Measurements from ENCODE around the gene ZNF574. TPM values are rescaled to one million over a fixed set of nuclear protein-coding genes. Genes with fewer than 3 reads are reported as not detected.

Gene ZNF574
- total RNA-seq, 1 experiment from 2014 or later: 35.6 TPM

DNA sequence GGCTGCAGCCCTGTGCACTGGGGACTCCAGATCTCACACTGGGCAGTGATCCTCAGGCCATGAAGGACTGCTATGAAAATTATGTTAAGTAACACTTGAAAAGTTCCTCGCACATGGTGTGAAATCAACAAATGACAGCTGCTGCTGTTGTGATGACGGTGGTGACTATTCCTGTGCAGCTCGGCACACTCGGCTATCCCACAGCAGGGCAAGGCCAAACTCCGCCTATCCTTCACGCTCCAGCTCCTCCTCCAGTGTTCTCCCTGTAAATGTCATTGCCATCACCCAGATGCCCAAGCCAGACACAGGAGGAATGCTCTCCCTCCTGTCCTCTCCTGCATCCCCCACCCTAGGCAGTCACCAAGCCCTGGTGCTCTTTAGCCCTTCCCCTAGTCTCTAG, 37.3 kb upstream of the ZNF574 start:
- no peaks in the 10 kb centered on the region for H3K4me1 ChIP-seq (ENCODE audit: insufficient read depth, low read length)
- no peak overlapping the region for H4K5ac ChIP-seq (ENCODE audit: insufficient read length, low read depth, low read length)
- no peaks in the 10 kb centered on the region for H3K9me3 ChIP-seq (ENCODE audit: control insufficient read depth, low read depth, low read length)
- H3K18ac ChIP-seq (ENCODE audit: insufficient read length, low read depth, low read length): no peak overlapping the region
- H2BK120ac ChIP-seq (ENCODE audit: low read depth, low read length, poor library complexity, severe bottlenecking): no peak overlapping the region
- H3K4me3 Mint-ChIP-seq: no peak overlapping the region; a peak in 1 of 5 replicates
- no peaks in the 10 kb centered on the region for H4K20me1 ChIP-seq (ENCODE audit: control insufficient read depth, insufficient read depth, insufficient read length)
- H4K8ac ChIP-seq (replicated peaks; ENCODE audit: insufficient read length, low read depth, low read length): no peak overlapping the region
- H2BK5ac ChIP-seq (ENCODE audit: insufficient read length, low read length): no peak overlapping the region
- no peak overlapping the region for H3K4ac ChIP-seq (ENCODE audit: low read depth, low read length)
- H3K23me2 ChIP-seq (ENCODE audit: insufficient read length, low read depth, low read length, poor library complexity, severe bottlenecking): no peaks in the 10 kb centered on the region
- H3K79me2 ChIP-seq (ENCODE audit: insufficient read depth, low read length): no peaks in the 10 kb centered on the region
- H2BK15ac ChIP-seq (ENCODE audit: low read depth, low read length): no peak overlapping the region
- H3K36me3 Mint-ChIP-seq (ENCODE audit: insufficient read depth in 1 of 3, low read depth in 3 of 3): peaks cover 33 to 61% (median 57%) of the 10 kb centered on the region in 3 experiments
- no peaks in the 10 kb centered on the region for H3K27me3 ChIP-seq (ENCODE audit: insufficient read depth, low read length)
- H2AK5ac ChIP-seq (ENCODE audit: insufficient read length, low read length): no peak overlapping the region
- peaks cover 9 to 10% of the 10 kb centered on the region in 2 experiments for H3K4me1 Mint-ChIP-seq
- H3K27me3 Mint-ChIP-seq (ENCODE audit: low read depth): no peaks in the 10 kb centered on the region
- no peak overlapping the region for H2BK20ac ChIP-seq (ENCODE audit: low read depth, low read length, poor library complexity, severe bottlenecking)
- H3K27ac ChIP-seq (ENCODE audit: insufficient read length, low read depth, low read length): no peak overlapping the region
- no peak overlapping the region for H3K4me2 ChIP-seq (ENCODE audit: insufficient read depth, insufficient read length, low read length)
- H3K27ac Mint-ChIP-seq: peak overlapping the region in 1 of 3 experiments; percentile 62; a peak in 2 of 7 replicates
- H2AFZ ChIP-seq (ENCODE audit: low read length): no peak overlapping the region
- H3K14ac ChIP-seq (ENCODE audit: insufficient read depth, low read length): no peak overlapping the region
- DNase-seq: no peak
- H3T11ph ChIP-seq (ENCODE audit: low read length): no peak overlapping the region
- no peak overlapping the region for H3K23ac ChIP-seq (ENCODE audit: insufficient read length, low read depth, low read length)
- H4K91ac ChIP-seq (ENCODE audit: insufficient read length, low read depth, low read length): no peak overlapping the region
- H3K9me3 Mint-ChIP-seq: no peaks in the 10 kb centered on the region
- WGBS (ENCODE audit: extremely low coverage, insufficient read length, low lambda C conversion rate): no CpG with 5 or more reads among the region's 6 CpGs
- TF ChIP-seq, protein P1, sequence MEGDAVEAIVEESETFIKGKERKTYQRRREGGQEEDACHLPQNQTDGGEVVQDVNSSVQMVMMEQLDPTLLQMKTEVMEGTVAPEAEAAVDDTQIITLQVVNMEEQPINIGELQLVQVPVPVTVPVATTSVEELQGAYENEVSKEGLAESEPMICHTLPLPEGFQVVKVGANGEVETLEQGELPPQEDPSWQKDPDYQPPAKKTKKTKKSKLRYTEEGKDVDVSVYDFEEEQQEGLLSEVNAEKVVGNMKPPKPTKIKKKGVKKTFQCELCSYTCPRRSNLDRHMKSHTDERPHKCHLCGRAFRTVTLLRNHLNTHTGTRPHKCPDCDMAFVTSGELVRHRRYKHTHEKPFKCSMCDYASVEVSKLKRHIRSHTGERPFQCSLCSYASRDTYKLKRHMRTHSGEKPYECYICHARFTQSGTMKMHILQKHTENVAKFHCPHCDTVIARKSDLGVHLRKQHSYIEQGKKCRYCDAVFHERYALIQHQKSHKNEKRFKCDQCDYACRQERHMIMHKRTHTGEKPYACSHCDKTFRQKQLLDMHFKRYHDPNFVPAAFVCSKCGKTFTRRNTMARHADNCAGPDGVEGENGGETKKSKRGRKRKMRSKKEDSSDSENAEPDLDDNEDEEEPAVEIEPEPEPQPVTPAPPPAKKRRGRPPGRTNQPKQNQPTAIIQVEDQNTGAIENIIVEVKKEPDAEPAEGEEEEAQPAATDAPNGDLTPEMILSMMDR (conservative IDR thresholded peaks at IDR 0.05): no peak
- H3K9ac ChIP-seq (ENCODE audit: extremely low read depth, insufficient read length, low read length): no peak overlapping the region
- H3K79me1 ChIP-seq (ENCODE audit: insufficient read depth, low read depth, low read length, poor library complexity, severe bottlenecking): no peaks in the 10 kb centered on the region
- no peak overlapping the region for H2BK12ac ChIP-seq (ENCODE audit: insufficient read length, low read depth, low read length)
- no peak overlapping the region for H3K56ac ChIP-seq (ENCODE audit: insufficient read length, low read depth, low read length)

All from H9 (cell line).